Activated CD4-positive, alpha-beta memory T cell treated with anti-CD3 and anti-CD28 coated beads for 36 hours (primary cell): ENCODE results near the gene METTL9. TPM values are rescaled to one million over a fixed set of nuclear protein-coding genes. Genes with fewer than 3 reads are reported as not detected.
"Not testable (repeated sequence)": the region's sequence is repeated elsewhere in the genome, so short reads cannot be mapped to it uniquely, and the experiment has no call there.

ENCODE experiments used
- CTCF ChIA-PET: fragments of 350-600 bp; sonication (Branson Sonifier 250); formaldehyde crosslinking; loops from one replicate; lab custom pipeline; 2021; ENCODE audit warnings: antibody characterized with exemption, inconsistent platforms; lab: Charles Lee
- POLR2A ChIA-PET: fragments of 350-600 bp; sonication (Branson Sonifier 250); formaldehyde crosslinking; loops from one replicate; lab custom pipeline; 2021; ENCODE audit warnings: antibody characterized with exemption; lab: Charles Lee
- DNase-seq: peaks from one replicate; pipeline ENCODE4 v3.0.0-alpha.2; 2020
- H3K27ac Mint-ChIP-seq: one replicate; pipeline ENCODE4 v1.8.0; 2021; ENCODE audit warnings: mixed read lengths
- H3K27me3 Mint-ChIP-seq: one replicate; pipeline ENCODE4 v1.8.0; 2021; ENCODE audit warnings: mixed read lengths
- H3K36me3 Mint-ChIP-seq: one replicate; pipeline ENCODE4 v1.8.0; 2021; ENCODE audit warnings: mixed read lengths
- H3K4me1 Mint-ChIP-seq: one replicate; pipeline ENCODE4 v1.8.0; 2021; ENCODE audit warnings: low read depth, mixed read lengths
- H3K4me3 Mint-ChIP-seq: one replicate; pipeline ENCODE4 v1.8.0; 2021; ENCODE audit warnings: mild to moderate bottlenecking, mixed read lengths
- H3K9me3 Mint-ChIP-seq: one replicate; pipeline ENCODE4 v1.8.0; 2021; ENCODE audit warnings: mixed read lengths
- intact Hi-C: fragments of 100-400 bp; cut with micrococcal nuclease; formaldehyde crosslinking; loops from one replicate; pipeline ENCODE4 v1.15.1; 2023
- total RNA-seq, 2 experiments: library from RNA; stranded (reverse); gene quantifications; one replicate each; pipeline ENCODE4 v1.2.3, GENCODE V29; 2021

Gene METTL9
- total RNA-seq, 2 experiments from 2014 or later: 100 to 104 TPM

DNA sequence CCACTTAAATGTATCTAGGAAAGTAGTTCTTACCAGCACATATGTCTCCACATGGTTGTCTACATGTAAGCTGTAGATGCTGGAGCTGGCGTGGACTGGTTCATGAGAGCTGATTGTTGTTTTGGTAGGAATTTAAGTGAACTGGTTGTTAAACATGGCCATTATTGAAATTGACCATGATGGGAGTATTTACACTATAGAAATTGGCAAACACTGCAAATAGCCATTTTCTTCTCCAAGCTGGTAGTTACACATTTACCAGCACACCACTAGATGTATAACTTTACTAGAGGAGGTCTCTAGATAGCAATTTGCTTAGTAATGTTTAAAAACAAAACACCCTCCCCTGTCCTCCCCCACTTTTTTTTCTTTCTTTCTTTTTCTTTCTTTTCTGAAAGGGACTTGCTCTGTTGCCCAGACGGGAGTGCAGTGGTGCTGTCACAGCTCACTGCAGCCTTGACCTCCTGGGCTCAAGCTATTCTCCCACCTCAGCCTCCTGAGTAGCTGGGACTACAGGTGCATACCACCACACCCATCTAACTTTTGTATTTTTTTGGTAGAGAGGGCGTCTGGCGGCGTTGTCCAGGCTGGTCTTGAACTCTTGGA, 28.8 kb downstream of the METTL9 start:
- no peaks in the 10 kb centered on the region for H3K9me3 Mint-ChIP-seq
- peaks cover 43% of the 10 kb centered on the region for H3K4me1 Mint-ChIP-seq
- ChIA-PET POLR2A (interaction anchor here (1.0 kb wide), 1 partner anchor 20 kb away, joined by 3 read pairs; no protein-coding TSS in a partner anchor), CTCF (no interaction called here)
- no peak overlapping the region for H3K27ac Mint-ChIP-seq
- intact Hi-C loops: no loop called here
- no peak overlapping the region for H3K4me3 Mint-ChIP-seq
- H3K27me3 Mint-ChIP-seq: no peaks in the 10 kb centered on the region
- no peak for DNase-seq
- peaks cover 47% of the 10 kb centered on the region for H3K36me3 Mint-ChIP-seq

GRCh38 chr16:21628772-21629171, 29.4 kb downstream of the METTL9 start:
- ChIA-PET CTCF (no interaction called here), POLR2A (no interaction called here)

GRCh38 chr16:21629616-21630539, 30.5 kb downstream of the METTL9 start:
- CTCF ChIA-PET: interaction anchor here (0.6 kb wide), 1 partner anchor 45 kb away, joined by 3 read pairs; no protein-coding TSS in a partner anchor
- intact Hi-C loops, H3K4me3 Mint-ChIP-seq, POLR2A ChIA-PET, H3K9me3 Mint-ChIP-seq, H3K27me3 Mint-ChIP-seq, DNase-seq, H3K27ac Mint-ChIP-seq: not testable (repeated sequence)
- peaks cover 35% of the 10 kb centered on the region for H3K4me1 Mint-ChIP-seq
- H3K36me3 Mint-ChIP-seq: peaks cover 35% of the 10 kb centered on the region

More at GRCh38 chr16:21628772-21629171, 29.4 kb downstream of the METTL9 start:
- Mint-ChIP-seq H3K36me3 (peaks cover 43% of the 10 kb centered on the region), H3K4me3 (no peak overlapping the region), H3K9me3 (no peaks in the 10 kb centered on the region), H3K27me3 (no peaks in the 10 kb centered on the region), H3K27ac (no peak overlapping the region), H3K4me1 (peaks cover 38% of the 10 kb centered on the region)
- DNase-seq: no peak
- intact Hi-C loops: no loop called here

DNA sequence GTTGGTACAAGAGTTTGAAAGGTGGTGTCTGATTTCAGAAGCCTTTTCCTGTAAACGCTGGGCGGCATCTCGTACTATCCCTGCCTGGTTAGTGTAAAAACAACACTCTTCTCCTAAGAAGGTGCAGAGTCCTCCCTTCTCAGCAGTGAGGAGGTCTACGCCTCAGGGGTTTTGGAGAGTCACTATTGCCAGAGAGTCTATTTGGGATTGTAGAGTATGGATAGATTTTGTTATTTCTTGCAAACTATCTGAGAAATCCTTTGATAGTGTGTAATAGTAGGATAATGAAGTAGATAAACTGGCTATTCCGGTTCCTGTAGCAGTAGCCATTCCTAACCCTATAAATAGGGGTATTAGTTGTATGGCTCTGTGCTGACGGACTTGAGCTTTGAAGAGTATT, 31.5 kb downstream of the METTL9 start:
- H3K9me3 Mint-ChIP-seq, intact Hi-C loops, H3K4me3 Mint-ChIP-seq, H3K27me3 Mint-ChIP-seq, H3K27ac Mint-ChIP-seq, DNase-seq, POLR2A ChIA-PET: not testable (repeated sequence)
- Mint-ChIP-seq H3K36me3 (peaks cover 31% of the 10 kb centered on the region), H3K4me1 (peaks cover 25% of the 10 kb centered on the region)
- CTCF ChIA-PET: interaction anchor here (1.2 kb wide), 1 partner anchor 26 kb away, joined by 4 read pairs; no protein-coding TSS in a partner anchor

GRCh38 chr16:21631376-21631775, 32.0 kb downstream of the METTL9 start:
- H3K27ac Mint-ChIP-seq, intact Hi-C loops, DNase-seq, H3K4me3 Mint-ChIP-seq, H3K27me3 Mint-ChIP-seq, H3K9me3 Mint-ChIP-seq, POLR2A ChIA-PET: not testable (repeated sequence)
- Mint-ChIP-seq H3K4me1 (peaks cover 20% of the 10 kb centered on the region), H3K36me3 (peaks cover 28% of the 10 kb centered on the region)
- CTCF ChIA-PET: interaction anchor here (1.2 kb wide), 1 partner anchor 26 kb away, joined by 4 read pairs; no protein-coding TSS in a partner anchor

DNA sequence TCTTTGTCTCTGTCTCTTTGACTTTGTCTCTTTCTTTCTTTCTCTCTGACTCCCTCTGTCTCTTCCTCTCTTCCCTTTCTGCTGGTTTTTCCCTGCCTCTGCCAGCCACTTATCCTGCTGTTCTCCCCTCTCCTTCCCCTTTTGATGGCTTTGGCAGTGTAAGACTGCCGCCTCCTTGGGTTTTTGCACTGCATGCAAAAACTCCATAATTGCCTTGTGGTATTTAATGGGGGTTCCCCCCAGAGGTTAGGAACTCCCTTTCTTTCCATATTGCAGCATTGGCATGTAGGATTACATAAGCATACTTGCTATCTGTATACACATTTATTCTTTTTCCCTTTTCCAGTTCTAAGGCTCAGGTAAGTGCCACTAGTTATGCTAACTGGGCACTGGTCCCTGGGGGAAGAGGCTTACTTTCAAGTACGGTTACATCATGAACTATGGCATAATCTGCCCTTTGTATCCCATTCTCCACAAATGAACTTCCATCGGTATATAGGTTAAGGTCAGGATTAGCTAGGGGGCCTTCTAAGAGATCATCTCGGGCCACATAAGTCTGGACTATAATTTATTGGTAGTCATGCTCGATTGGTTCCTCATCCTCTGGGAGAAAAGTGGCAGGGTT, 32.7 kb downstream of the METTL9 start:
- POLR2A ChIA-PET, H3K9me3 Mint-ChIP-seq: not testable (repeated sequence)
- peaks cover 13% of the 10 kb centered on the region for H3K4me1 Mint-ChIP-seq

DNA sequence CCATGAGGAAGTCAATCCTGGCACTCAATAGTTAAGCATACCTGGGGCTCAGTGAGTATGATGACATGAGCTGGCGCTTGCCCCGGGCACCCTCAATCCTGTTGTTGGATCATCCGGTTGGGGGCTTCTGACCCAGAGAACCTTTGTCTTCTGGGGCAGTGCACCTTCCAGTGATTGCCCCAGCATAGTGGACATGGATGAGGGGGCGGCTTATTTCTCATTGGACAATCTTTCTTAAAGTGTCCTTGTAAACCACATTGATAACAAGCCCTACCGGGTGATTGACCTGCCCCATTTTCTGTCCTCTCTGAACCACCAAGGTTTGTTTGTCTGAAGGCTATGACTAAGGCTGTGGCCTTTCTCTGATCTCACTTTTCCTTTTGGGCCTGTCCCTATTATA, 34.8 kb downstream of the METTL9 start:
- Mint-ChIP-seq H3K4me1 (peaks cover 28% of the 10 kb centered on the region), H3K27me3 (no peaks in the 10 kb centered on the region), H3K9me3 (no peaks in the 10 kb centered on the region), H3K4me3 (no peak overlapping the region), H3K27ac (no peak overlapping the region), H3K36me3 (peaks cover 10% of the 10 kb centered on the region)
- DNase-seq: no peak
- intact Hi-C loops: no loop called here
- ChIA-PET CTCF (interaction anchor here (0.6 kb wide), 1 partner anchor 50 kb away, joined by 4 read pairs; no protein-coding TSS in a partner anchor), POLR2A (no interaction called here)

More for the DNA sequence above, 32.7 kb downstream of the METTL9 start:
- DNase-seq, H3K4me3 Mint-ChIP-seq, intact Hi-C loops, H3K27ac Mint-ChIP-seq, H3K27me3 Mint-ChIP-seq: not testable (repeated sequence)
- CTCF ChIA-PET: interaction anchor here (1.2 kb wide), 1 partner anchor 25 kb away, joined by 4 read pairs; no protein-coding TSS in a partner anchor
- peaks cover 22% of the 10 kb centered on the region for H3K36me3 Mint-ChIP-seq

DNA sequence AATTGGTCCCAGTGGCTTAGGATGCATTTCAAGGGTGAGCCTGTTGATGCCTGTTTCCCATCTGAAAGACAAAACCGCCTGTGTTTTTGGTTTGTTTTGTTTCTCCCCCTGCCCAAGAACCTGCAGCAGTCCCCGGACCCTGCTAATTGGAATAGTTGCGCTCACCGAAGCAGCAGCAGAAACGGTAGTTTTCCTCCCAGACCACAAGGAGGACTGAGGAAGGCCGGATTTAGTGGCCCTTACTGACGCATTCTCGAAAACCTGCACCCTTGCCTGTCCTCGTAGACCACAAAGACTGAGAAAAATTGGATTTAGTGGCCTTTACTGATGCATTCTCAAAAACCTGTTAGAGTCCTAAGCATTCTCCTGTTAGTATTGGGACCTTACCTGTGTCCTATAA, 36.3 kb downstream of the METTL9 start:
- peaks cover 30% of the 10 kb centered on the region for H3K4me1 Mint-ChIP-seq
- DNase-seq, CTCF ChIA-PET, H3K27ac Mint-ChIP-seq, H3K4me3 Mint-ChIP-seq, H3K36me3 Mint-ChIP-seq, H3K9me3 Mint-ChIP-seq, intact Hi-C loops, POLR2A ChIA-PET, H3K27me3 Mint-ChIP-seq: not testable (repeated sequence)

GRCh38 chr16:21637032-21637968, 37.9 kb downstream of the METTL9 start:
- ChIA-PET CTCF (interaction anchor here (0.9 to 1.9 kb wide), 7 partner anchors 9 to 71 kb away, joined by 3 to 15 read pairs (median 5); no protein-coding TSS in a partner anchor), POLR2A (interaction anchor here (1.0 kb wide), 1 partner anchor 11 kb away, joined by 3 read pairs; no protein-coding TSS in a partner anchor)
- H3K27me3 Mint-ChIP-seq: no peaks in the 10 kb centered on the region
- peaks cover 4% of the 10 kb centered on the region for H3K36me3 Mint-ChIP-seq
- no peak overlapping the region for H3K27ac Mint-ChIP-seq
- no peak for DNase-seq
- H3K4me1 Mint-ChIP-seq: peaks cover 26% of the 10 kb centered on the region
- intact Hi-C loops: no loop called here
- H3K4me3 Mint-ChIP-seq: no peak overlapping the region
- no peaks in the 10 kb centered on the region for H3K9me3 Mint-ChIP-seq

GRCh38 chr16:21638573-21638975, 39.2 kb downstream of the METTL9 start:
- intact Hi-C loops: loop anchor here (1.0 kb wide), 1 partner anchor 9 kb away; no protein-coding TSS in a partner anchor
- Mint-ChIP-seq H3K36me3 (peaks cover 4% of the 10 kb centered on the region), H3K27ac (peak overlapping the region; percentile 60), H3K9me3 (no peaks in the 10 kb centered on the region), H3K27me3 (no peaks in the 10 kb centered on the region), H3K4me1 (peaks cover 26% of the 10 kb centered on the region), H3K4me3 (no peak overlapping the region)
- ChIA-PET POLR2A (interaction anchor here (1.0 kb wide), 1 partner anchor 12 kb away, joined by 3 read pairs; no protein-coding TSS in a partner anchor), CTCF (interaction anchor here (0.7 to 5.3 kb wide), 8 partner anchors 16 to 70 kb away, joined by 3 to 39 read pairs (median 6); no protein-coding TSS in a partner anchor)
- DNase-seq: peak; percentile 57

DNA sequence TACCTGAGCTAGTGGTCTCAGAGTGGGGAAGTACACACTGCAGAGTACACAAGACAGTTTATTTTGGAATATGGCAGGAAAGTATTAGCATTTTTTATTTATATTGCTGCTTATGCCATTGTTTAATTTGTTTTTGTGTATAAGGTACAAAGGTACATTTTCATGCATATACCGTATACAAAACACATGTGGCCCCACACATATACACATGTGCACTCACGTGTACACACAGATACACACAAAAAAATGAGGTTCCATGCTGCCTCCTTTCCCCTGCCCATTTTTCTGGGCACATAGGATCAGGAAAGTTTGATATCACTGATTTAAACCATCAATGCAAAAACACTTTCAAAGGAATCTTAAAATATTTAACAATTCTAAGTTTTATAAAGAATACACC, 40.1 kb downstream of the METTL9 start:
- CTCF ChIA-PET: interaction anchor here (0.7 to 5.3 kb wide), 7 partner anchors 17 to 60 kb away, joined by 3 to 39 read pairs (median 7); no protein-coding TSS in a partner anchor
- DNase-seq: no peak
- Mint-ChIP-seq H3K4me1 (peaks cover 33% of the 10 kb centered on the region), H3K27me3 (no peaks in the 10 kb centered on the region), H3K27ac (no peak overlapping the region), H3K9me3 (no peaks in the 10 kb centered on the region), H3K36me3 (peaks cover 7% of the 10 kb centered on the region), H3K4me3 (no peak overlapping the region)
- POLR2A ChIA-PET: no interaction called here
- intact Hi-C loops: no loop called here
